ENCODE measurements around the gene KPNA1.
"Not testable (repeated sequence)": the region's sequence is repeated elsewhere in the genome, so short reads cannot be mapped to it uniquely, and the experiment has no call there.

Gene KPNA1

GRCh38 chr3:122510878-122511535, 3.7 kb downstream of the KPNA1 start:
- no peak for TF ChIP-seq CTCF (IDR thresholded peaks at IDR 0.05; ENCODE audit: low read depth, low read length)
- no peak overlapping the region for H3K4me3 ChIP-seq (ENCODE audit: low read depth, low read length)

GRCh38 chr3:122508944-122509343, 5.8 kb downstream of the KPNA1 start:
- not testable (repeated sequence) for H3K4me3 ChIP-seq (ENCODE audit: low read depth, low read length)

GRCh38 chr3:122508135-122508914, 6.4 kb downstream of the KPNA1 start:
- TF ChIP-seq CTCF (IDR thresholded peaks at IDR 0.05; ENCODE audit: low read depth, low read length): no peak
- no peak overlapping the region for H3K4me3 ChIP-seq (ENCODE audit: low read depth, low read length)

GRCh38 chr3:122506450-122506849, 8.3 kb downstream of the KPNA1 start:
- no peak for TF ChIP-seq CTCF (IDR thresholded peaks at IDR 0.05; ENCODE audit: low read depth, low read length)
- no peak overlapping the region for H3K4me3 ChIP-seq (ENCODE audit: low read depth, low read length)

GRCh38 chr3:122505676-122506075, 9.1 kb downstream of the KPNA1 start:
- no peak for TF ChIP-seq CTCF (IDR thresholded peaks at IDR 0.05; ENCODE audit: low read depth, low read length)
- no peak overlapping the region for H3K4me3 ChIP-seq (ENCODE audit: low read depth, low read length)

GRCh38 chr3:122502941-122503340, 11.8 kb downstream of the KPNA1 start:
- no peak for TF ChIP-seq CTCF (IDR thresholded peaks at IDR 0.05; ENCODE audit: low read depth, low read length)
- H3K4me3 ChIP-seq (ENCODE audit: low read depth, low read length): no peak overlapping the region

GRCh38 chr3:122502139-122502538, 12.6 kb downstream of the KPNA1 start:
- TF ChIP-seq CTCF (IDR thresholded peaks at IDR 0.05; ENCODE audit: low read depth, low read length): no peak
- H3K4me3 ChIP-seq (ENCODE audit: low read depth, low read length): no peak overlapping the region

- H3K4me3 ChIP-seq (ENCODE audit: low read depth, low read length): not testable (repeated sequence)
Measured at GRCh38 chr3:122500964-122501363, 13.8 kb downstream of the KPNA1 start.

All from WI38 (cell line).